Psoas muscle (tissue), 8 donors: ENCODE data around the gene PMP22. TPM values are rescaled to one million over a fixed set of nuclear protein-coding genes. Genes with fewer than 3 reads are reported as not detected.

Source experiments
- ATAC-seq, 4 donors: fragments of 200-7000 bp; cut with Tn5 transposase; one replicate each; pipeline ENCODE4 v1.9.1; 2020; ENCODE audit warnings: moderate library complexity in 3 of 4, mild to moderate bottlenecking in 2 of 4
- DNase-seq, 2 donors: peaks; one replicate each; pipeline ENCODE4 v3.0.0-alpha.2; 2020
- H3K27ac ChIP-seq: fragments of 200-600 bp; one replicate; pipeline ENCODE4 v1.8.0; 2022
- H3K27me3 ChIP-seq, 3 donors: fragments of 200-600 bp in 1 of 3; one replicate each; pipeline versions ENCODE4 v1.6.1 to v1.8.0; 2013 to 2022; ENCODE audit warnings: low read length in 2 of 3, mild to moderate bottlenecking in 2 of 3, moderate library complexity in 1 of 3; ENCODE audit not compliant: insufficient read depth in 3 of 3
- H3K36me3 ChIP-seq, 2 donors: fragments of 200-600 bp in 1 of 2; one replicate each; pipeline versions ENCODE4 v1.6.1 to v1.8.0; 2013 to 2022; ENCODE audit warnings: low read depth in 1 of 2, mild to moderate bottlenecking in 1 of 2, moderate library complexity in 1 of 2; ENCODE audit not compliant: insufficient read depth in 1 of 2
- H3K4me1 ChIP-seq: fragments of 200-600 bp; one replicate; pipeline ENCODE4 v1.8.0; 2022
- H3K4me3 ChIP-seq: fragments of 200-600 bp; one replicate; pipeline ENCODE4 v1.8.0; 2022; ENCODE audit warnings: mild to moderate bottlenecking
- H3K9me3 ChIP-seq: fragments of 200-600 bp; one replicate; pipeline ENCODE4 v1.8.0; 2022
- CTCF ChIP-seq: fragments of 200-600 bp; IDR thresholded peaks from one replicate; pipeline ENCODE4 v1.8.0; 2022; ENCODE audit warnings: antibody characterized with exemption
- WGBS, 3 donors: extraction: QIAGEN DNeasy Blood & Tissue Kit; methylation state at CpG; one replicate each; pipeline versions ENCODE4 v1.1.6 to v1.1.7; 2013; 5-methylcytosine and 5-hydroxymethylcytosine counted together
- intact Hi-C, 2 donors: fragments of 100-400 bp; cut with DNase I; formaldehyde crosslinking; loops; one replicate each; pipeline versions ENCODE4 v1.11.0 to v1.14.2; 2022
- polyA plus RNA-seq, 3 donors: library from polyadenylated mRNA; stranded (reverse); fragments of 200-250 nt; gene quantifications; one replicate each; pipeline ENCODE4 v1.2.3, GENCODE V29; 2013
- total RNA-seq, 4 donors: library from RNA; stranded (reverse); fragmentation: NEBNext Ultra II Directional in 2 of 4; extraction: Animal tissue kit (Norgen Biotek cat#: 25700) in 2 of 4; gene quantifications; one replicate each; pipeline versions ENCODE4 v1.2.1 to v1.2.4, GENCODE V29; 2021 to 2023
- donor health status: healthy with polysubstance abuse.
- donor health status: DM: no; HTN: no; CAD: no; lungs with moderate emphysema.
- donor health status: Bipolar disorder and iron deficiency.
- donor health status: healthy.
- donor health status: DM: yes; HTN: yes; CAD: no.
- donor health status: DM: no; HTN: no; CAD: no.
- donor health status: DM: no; HTN: no; CAD: no.
- donor health status: DM: yes; HTN: yes; CAD: no.

Gene PMP22
- total and polyA plus RNA-seq, 7 donors = 39.3 to 317 (median 195) TPM

- TF ChIP-seq CTCF = no peak
- ATAC-seq = peak; percentile 78 to 84 (median 82)
- peak; percentile 92 to 98 for DNase-seq
- Histone ChIP-seq H3K4me1 (peaks cover 51% of the 10 kb centered on the region), H3K27me3 (no peaks in the 10 kb centered on the region), H3K4me3 (peak overlapping the region; percentile 81), H3K9me3 (no peaks in the 10 kb centered on the region), H3K27ac (peak overlapping the region; percentile 95), H3K36me3 (peaks cover 0 to 25% of the 10 kb centered on the region in 2 donors)
- 0 to 1% (median 1%) methylated on average over 50 to 60 of the region's 60 CpGs for WGBS, 3 donors
- intact Hi-C loops = loop anchor here (1.0 to 10.0 kb wide), 8 partner anchors 82 to 240 kb away; partner anchors contain the start of gene TEKT3 (in 1 of the 2)
Observed at GRCh38 chr17:15262291-15263205, 2.6 kb downstream of the PMP22 start.

- H3K4me3 ChIP-seq = peak overlapping the region; percentile 81
- intact Hi-C loops = loop anchor here (1.0 to 10.0 kb wide), 8 partner anchors 83 to 241 kb away; partner anchors contain the start of gene TEKT3 (in 1 of the 2)
- no peak for TF ChIP-seq CTCF
- H3K27me3 ChIP-seq = no peaks in the 10 kb centered on the region
- DNase-seq (no peak), ATAC-seq (peak in 3 of 4 donors; percentile 0 to 18 (median 0))
- no peaks in the 10 kb centered on the region for H3K9me3 ChIP-seq
- 0 to 2% (median 1%) methylated on average over 9 of the region's 9 CpGs for WGBS, 3 donors
- H3K4me1 ChIP-seq = peaks cover 58% of the 10 kb centered on the region
- peak overlapping the region; percentile 95 for H3K27ac ChIP-seq
- H3K36me3 ChIP-seq = peaks cover 0 to 28% of the 10 kb centered on the region in 2 donors
Observed at GRCh38 chr17:15261802-15262290, 3.3 kb downstream of the PMP22 start.

GRCh38 chr17:15261258-15261801 is 3.8 kb downstream of the PMP22 start:
- TF ChIP-seq CTCF = no peak
- H3K4me3 ChIP-seq = peak overlapping the region; percentile 81
- peaks cover 63% of the 10 kb centered on the region for H3K4me1 ChIP-seq
- H3K9me3 ChIP-seq = no peaks in the 10 kb centered on the region
- peak overlapping the region; percentile 95 for H3K27ac ChIP-seq
- H3K36me3 ChIP-seq = peaks cover 0 to 33% of the 10 kb centered on the region in 2 donors
- H3K27me3 ChIP-seq = no peaks in the 10 kb centered on the region
- peak; percentile 54 to 85 for DNase-seq
- 0 to 2% (median 1%) methylated on average over 32 of the region's 32 CpGs for WGBS, 3 donors
- intact Hi-C loops = loop anchor here (2.0 to 10.0 kb wide), 6 partner anchors 83 to 196 kb away; partner anchors contain the start of gene TEKT3 (in 1 of the 2)
- peak; percentile 10 to 48 (median 33) for ATAC-seq

GRCh38 chr17:15260376-15261257 is 4.5 kb downstream of the PMP22 start:
- DNase-seq (peak; percentile 92 to 95), ATAC-seq (peak; percentile 54 to 69 (median 62))
- H3K27me3 ChIP-seq = no peaks in the 10 kb centered on the region
- intact Hi-C loops = loop anchor here (1.0 to 10.0 kb wide), 7 partner anchors 84 to 243 kb away; partner anchors contain the start of gene TEKT3 (in 1 of the 2)
- H3K36me3 ChIP-seq = peaks cover 0 to 40% of the 10 kb centered on the region in 2 donors
- H3K27ac ChIP-seq = peak overlapping the region; percentile 95
- peak overlapping the region; percentile 81 for H3K4me3 ChIP-seq
- 0 to 1% (median 1%) methylated on average over 56 to 67 of the region's 67 CpGs for WGBS, 3 donors
- H3K9me3 ChIP-seq = no peaks in the 10 kb centered on the region
- peaks cover 70% of the 10 kb centered on the region for H3K4me1 ChIP-seq
- TF ChIP-seq CTCF = peak; percentile 92
